HG03196 (cell line): ENCODE measurements around the gene PRKAR1A.

Experiments
- ATAC-seq: cut with Tn5 transposase; IDR thresholded peaks from one replicate; pipeline ENCODE4 v1.9.1; 2021; ENCODE audit not compliant: unreplicated experiment

Gene PRKAR1A

DNA sequence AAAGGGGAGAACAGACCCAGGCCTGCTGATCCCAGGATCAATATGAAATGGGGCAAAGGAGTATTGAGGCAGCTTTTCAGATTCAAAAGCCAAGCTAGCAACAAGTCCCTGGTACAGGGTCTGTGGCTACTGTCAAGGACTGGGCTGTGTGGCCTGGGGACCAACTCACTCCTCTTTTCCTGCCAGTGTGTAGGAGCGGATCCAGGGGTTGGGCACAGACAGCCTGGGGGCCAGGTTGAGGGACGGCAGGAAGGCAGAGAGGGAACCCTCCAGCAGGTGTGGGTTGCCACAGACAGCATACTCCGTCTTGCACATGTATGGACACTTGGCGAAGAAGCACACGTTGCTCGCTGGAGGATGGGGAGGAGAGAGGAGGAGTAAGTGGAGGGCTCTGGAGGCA lies 29.6 kb downstream of the PRKAR1A start:
- ATAC-seq = no peak

- ATAC-seq = no peak
These were observed 30.7 kb downstream of the PRKAR1A start for GRCh38 chr17:68542698-68543463.

DNA sequence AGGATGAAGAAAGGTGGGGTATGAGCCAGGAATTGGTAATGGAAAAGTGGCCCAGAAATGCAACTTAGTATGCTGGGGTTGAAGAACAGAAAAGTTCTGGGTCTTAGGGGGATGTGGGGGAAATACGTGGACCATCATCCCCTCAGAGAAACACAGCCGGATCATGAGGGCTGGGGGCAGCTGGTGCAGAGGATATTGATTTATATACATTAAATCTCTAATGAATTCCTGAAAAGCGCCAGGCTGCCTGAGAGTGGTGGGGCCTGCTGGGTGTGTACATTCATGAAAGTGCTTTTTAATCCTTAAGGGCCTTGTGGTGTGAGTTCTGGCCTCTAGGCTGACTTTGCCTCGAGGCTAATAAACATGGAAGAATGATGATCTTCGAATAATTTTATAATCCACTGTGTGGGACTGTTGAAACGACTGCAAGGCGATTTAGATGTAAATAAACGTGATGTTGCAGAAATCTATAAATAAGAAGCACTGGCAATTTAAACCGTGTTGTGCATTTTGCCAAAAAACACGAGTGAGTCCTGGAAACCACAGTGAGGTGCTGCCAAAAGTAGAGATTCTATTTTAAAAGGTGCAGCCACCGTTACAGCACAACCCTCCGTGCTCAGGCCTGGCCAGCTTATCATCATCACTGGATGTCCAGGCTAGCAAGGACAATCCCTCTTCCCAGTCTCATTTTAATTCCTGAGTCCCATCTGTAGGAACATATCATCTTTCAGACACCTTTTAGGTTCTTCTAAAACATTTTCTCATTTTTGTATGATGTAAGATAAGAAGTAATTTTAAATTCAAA lies 32.1 kb downstream of the PRKAR1A start:
- no peak for ATAC-seq

- ATAC-seq = no peak
These were observed 44.3 kb downstream of the PRKAR1A start for GRCh38 chr17:68556551-68556950.

- no peak for ATAC-seq
These were observed 47.1 kb downstream of the PRKAR1A start for GRCh38 chr17:68559316-68559715.

DNA sequence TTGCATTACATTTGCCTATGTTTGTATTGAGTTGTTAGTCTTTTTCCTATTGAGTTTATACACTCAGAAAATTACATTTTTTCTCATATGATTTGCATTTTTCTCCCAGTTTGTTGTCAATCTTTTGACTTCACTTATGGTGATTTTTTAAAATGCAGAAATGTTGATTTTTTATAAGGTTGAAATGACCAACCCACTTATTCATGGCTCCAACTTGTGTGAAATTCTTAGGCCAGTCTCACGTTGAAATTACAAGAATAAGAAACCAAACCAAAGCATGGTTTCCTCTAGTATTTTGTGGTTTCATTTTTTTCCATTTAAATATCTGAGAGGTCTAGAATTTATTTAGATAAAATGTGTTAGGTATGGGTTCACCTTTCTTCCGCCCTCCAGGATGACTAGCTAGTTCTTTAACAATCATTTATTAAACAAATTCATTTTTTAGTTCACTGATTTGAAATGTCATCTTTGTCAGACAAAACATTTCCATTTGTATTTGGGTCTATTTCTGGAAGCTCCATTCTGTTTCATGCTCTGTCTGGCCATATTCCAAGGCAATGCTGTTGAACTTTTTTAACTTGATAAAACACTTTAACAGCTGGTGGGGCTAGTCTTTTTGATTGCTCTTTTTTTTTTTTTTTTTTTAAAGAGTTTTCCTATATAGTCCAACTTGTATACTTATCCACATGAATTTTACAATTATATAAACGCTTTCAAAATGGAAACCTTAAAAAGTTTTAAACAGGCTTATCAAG lies 48.9 kb downstream of the PRKAR1A start:
- no peak for ATAC-seq

GRCh38 chr17:68562736-68563135 lies 50.5 kb downstream of the PRKAR1A start:
- ATAC-seq = no peak

DNA sequence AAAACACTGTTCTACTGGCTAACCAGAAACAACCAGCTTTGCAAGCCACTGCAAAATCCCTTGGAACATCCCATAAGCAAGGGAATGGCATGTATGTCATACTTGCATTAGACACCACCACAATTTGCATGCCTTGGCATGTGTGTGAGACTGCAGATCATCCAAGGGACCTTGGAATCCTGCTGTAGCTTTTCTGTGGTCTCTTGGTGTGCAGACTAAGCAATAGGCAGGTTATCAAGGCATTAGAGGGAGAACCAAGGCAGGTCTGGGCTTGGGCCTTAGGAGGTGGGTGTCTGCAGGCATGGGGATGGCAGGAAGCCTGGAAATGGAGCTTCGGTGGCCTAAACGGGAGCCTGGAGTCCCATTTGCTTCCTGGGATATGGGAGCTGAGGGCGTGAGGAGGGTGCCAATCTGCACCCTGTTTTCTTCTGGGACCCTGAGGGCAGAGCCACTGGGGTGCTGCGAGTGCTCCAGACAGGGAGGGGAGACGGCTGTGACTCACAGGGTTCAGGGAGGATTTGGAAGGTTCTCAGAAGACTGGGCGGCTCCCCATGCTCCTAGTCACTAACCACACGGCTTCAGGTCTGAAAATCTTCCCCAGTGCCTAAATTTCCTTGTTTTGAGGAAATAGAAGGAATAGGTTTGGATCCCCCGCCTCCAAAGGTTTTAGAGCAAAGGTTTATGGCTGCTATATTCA lies 52.3 kb downstream of the PRKAR1A start:
- no peak for ATAC-seq

GRCh38 chr17:68565661-68566441 lies 53.6 kb downstream of the PRKAR1A start:
- no peak for ATAC-seq

- ATAC-seq = no peak
These were observed 54.2 kb downstream of the PRKAR1A start for GRCh38 chr17:68566442-68566738.

DNA sequence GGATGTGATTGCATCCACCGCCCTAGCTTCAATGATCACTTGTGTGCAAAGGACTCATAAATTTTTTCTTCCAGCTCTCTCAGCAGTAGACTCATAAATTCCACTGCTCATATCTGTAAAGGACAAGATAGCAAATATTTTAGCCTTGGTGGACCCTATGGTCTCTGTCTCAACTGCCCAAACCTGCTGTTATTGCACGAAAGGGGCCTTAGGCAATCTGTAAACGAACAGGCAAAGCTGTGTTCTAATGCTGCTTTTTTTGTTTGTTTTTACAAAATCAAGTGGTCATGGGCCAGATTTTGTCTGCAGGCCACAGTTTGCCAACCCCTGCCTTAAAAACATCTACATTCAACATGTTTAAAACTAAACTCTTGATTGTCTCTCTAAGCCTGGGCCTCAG lies 54.8 kb downstream of the PRKAR1A start:
- no peak for ATAC-seq

GRCh38 chr17:68567581-68567980 lies 55.4 kb downstream of the PRKAR1A start:
- ATAC-seq = no peak

DNA sequence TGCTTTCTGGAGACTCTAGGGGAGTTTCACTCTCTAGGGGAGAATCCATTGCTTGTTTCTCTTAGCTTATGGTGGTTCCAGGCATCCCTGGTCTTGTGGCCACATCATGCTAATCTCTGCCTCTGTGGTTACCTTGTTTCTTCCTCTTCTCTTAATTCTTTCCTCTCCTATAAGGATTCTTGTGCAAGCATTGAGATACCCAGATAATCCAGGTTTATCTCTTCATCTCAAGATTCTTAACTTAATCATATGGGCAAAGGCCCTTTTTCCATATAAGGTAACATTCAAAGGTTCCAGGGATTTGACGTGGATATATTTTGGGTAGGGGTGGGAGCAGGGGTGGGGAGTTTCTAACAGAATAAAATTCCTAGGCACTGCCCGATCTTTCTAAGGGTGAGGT lies 56.4 kb downstream of the PRKAR1A start:
- no peak for ATAC-seq

- no peak for ATAC-seq
These were observed 57.1 kb downstream of the PRKAR1A start for GRCh38 chr17:68569346-68569745.

DNA sequence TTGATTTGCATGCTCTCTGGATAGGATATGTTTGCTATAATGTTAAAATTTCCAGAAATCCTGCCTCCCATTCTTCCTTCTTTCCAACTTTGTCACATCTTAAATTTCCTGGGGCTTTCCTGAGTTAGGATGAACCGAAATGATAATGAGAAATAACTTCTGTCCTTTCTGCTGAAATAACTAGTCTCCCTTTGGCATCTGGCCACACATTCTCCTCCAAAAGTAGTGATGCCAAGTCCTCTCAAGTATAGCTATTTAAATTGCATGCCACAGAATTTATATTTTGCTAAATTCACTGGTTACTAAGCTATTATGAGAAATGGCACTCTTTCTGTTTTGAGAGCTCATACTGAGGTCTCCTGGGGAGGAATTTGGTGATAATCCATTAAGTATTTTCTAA lies 58.3 kb downstream of the PRKAR1A start:
- ATAC-seq = no peak

DNA sequence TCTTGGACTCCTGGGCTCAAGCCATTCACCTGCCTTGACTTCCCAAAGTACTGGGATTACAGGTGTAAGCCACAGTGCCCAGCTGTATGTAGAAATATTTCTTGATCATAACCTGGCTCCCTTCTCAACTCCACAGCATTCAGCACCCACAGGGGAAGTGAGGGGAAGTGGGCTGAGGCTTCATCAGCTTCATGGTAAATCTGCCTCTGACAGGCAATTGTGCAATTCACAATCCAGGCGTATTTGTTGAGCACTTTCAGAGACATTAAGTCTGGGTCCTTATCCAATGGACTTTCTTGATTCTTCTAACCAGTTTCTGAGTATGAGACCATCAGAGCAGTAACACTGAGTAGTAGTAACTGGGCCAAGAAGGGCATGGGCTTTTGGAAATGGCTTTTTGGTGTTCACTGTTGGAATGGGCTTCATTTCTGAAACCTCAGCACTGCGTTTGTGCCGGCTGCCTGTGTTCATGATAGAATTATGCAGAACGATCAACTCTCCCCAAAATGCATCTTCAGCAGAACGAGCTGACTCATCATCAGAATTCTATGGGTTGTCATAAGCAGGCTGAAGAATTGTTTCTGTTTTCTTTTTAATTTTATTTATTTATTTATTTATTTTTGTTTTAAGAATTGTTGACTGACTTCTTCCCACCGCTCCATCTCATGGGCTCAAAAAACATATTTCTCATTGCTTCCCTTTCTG lies 60.1 kb downstream of the PRKAR1A start:
- ATAC-seq = no peak

GRCh38 chr17:68573338-68573737 lies 61.1 kb downstream of the PRKAR1A start:
- ATAC-seq = no peak

- no peak for ATAC-seq
These were observed 63.9 kb downstream of the PRKAR1A start for GRCh38 chr17:68576137-68576536.

- no peak for ATAC-seq
These were observed 64.7 kb downstream of the PRKAR1A start for GRCh38 chr17:68576811-68577496.
